H1 (cell line): ENCODE results near the gene MRPL11. TPM values are rescaled to one million over a fixed set of nuclear protein-coding genes. Genes with fewer than 3 reads are reported as not detected.

Experiments used
- ASH2L ChIP-seq: fragments of 200-600, 300-600 bp; sonication (generic); IDR thresholded peaks from one replicate; pipeline ENCODE4 v1.7.1; 2017; ENCODE audit warnings: low read length
- BCL11A ChIP-seq, 2 experiments: IDR thresholded peaks; one replicate each; pipeline ENCODE4 v1.6.1; 2011; ENCODE audit warnings: low read depth in 2 of 2, low read length in 2 of 2, mild to moderate bottlenecking in 2 of 2
- CEBPB ChIP-seq: IDR thresholded peaks from 2 replicates; pipeline ENCODE4 v1.6.1; 2012; ENCODE audit warnings: low read depth, low read length
- CTBP2 ChIP-seq: IDR thresholded peaks from 2 replicates; pipeline ENCODE4 v1.7.0; 2011; ENCODE audit warnings: borderline replicate concordance, mild to moderate bottlenecking, moderate library complexity, mixed read lengths, low read length; ENCODE audit not compliant: insufficient read depth, insufficient read length
- EGR1 ChIP-seq: IDR thresholded peaks from 2 replicates; pipeline ENCODE4 v1.6.1; 2011; ENCODE audit warnings: low read depth, low read length, borderline replicate concordance
- EP300 ChIP-seq, 2 experiments: IDR thresholded peaks; 1 replicate in 1 of 2; 2 replicates in 1 of 2; pipeline ENCODE4 v1.6.1; 2011 to 2012; ENCODE audit warnings: low read depth in 2 of 2, low read length in 2 of 2, mild to moderate bottlenecking in 2 of 2, borderline replicate concordance in 1 of 2, inconsistent platforms in 1 of 2, moderate library complexity in 1 of 2
- GTF2F1 ChIP-seq: IDR thresholded peaks from 2 replicates; pipeline ENCODE4 v1.6.1; 2012; ENCODE audit warnings: low read depth, low read length, improper control_type of control experiment, borderline replicate concordance
- HDAC6 ChIP-seq: IDR thresholded peaks from one replicate; pipeline ENCODE4 v1.7.1; 2012; ENCODE audit warnings: low read depth, mild to moderate bottlenecking, inconsistent platforms, low read length, moderate library complexity
- JUN ChIP-seq: IDR thresholded peaks from 2 replicates; pipeline ENCODE4 v1.6.1; 2011; ENCODE audit warnings: low read depth, mild to moderate bottlenecking, improper control_type of control experiment, low read length
- JUND ChIP-seq: IDR thresholded peaks from 2 replicates; pipeline ENCODE4 v1.6.1; 2011; ENCODE audit warnings: mild to moderate bottlenecking, improper control_type of control experiment, low read length
- KDM4A ChIP-seq: IDR thresholded peaks from one replicate; pipeline ENCODE4 v1.7.1; 2012; ENCODE audit warnings: low read depth, mild to moderate bottlenecking, moderate library complexity, low read length, inconsistent platforms; ENCODE audit not compliant: severe bottlenecking
- KDM5A ChIP-seq: fragments of 200-600 bp; IDR thresholded peaks from 2 replicates; pipeline ENCODE4 v1.7.1; 2012; ENCODE audit warnings: mild to moderate bottlenecking, low read length, inconsistent platforms, mixed read lengths
- MAFK ChIP-seq: IDR thresholded peaks from 2 replicates; pipeline ENCODE4 v1.6.1; 2012; ENCODE audit warnings: low read depth, mild to moderate bottlenecking, improper control_type of control experiment, low read length
- NANOG ChIP-seq: IDR thresholded peaks from 2 replicates; pipeline ENCODE4 v1.6.1; 2011; ENCODE audit warnings: low read length, low read depth, mild to moderate bottlenecking, inconsistent platforms; ENCODE audit not compliant: insufficient read depth, poor library complexity, severe bottlenecking
- PHF8 ChIP-seq: fragments of 200-600 bp; sonication (generic); conservative IDR thresholded peaks from 2 replicates; pipeline ENCODE4 v1.7.1; 2012; ENCODE audit warnings: low read depth, mild to moderate bottlenecking, inconsistent platforms, low read length, moderate library complexity
- POLR2A ChIP-seq, 2 experiments: IDR thresholded peaks; 1 replicate in 1 of 2; 2 replicates in 1 of 2; pipeline ENCODE4 v1.6.1; 2011; ENCODE audit warnings: low read depth in 2 of 2, low read length in 2 of 2, mild to moderate bottlenecking in 2 of 2; ENCODE audit errors: control extremely low read depth in 1 of 2
- RAD21 ChIP-seq, 2 experiments: IDR thresholded peaks in 1 of 2; conservative IDR thresholded peaks in 1 of 2; 2 replicates each; pipeline ENCODE4 v1.6.1; 2011; ENCODE audit warnings: low read depth in 2 of 2, low read length in 2 of 2, improper control_type of control experiment in 1 of 2, inconsistent platforms in 1 of 2, mild to moderate bottlenecking in 1 of 2, moderate library complexity in 1 of 2
- RFX5 ChIP-seq: IDR thresholded peaks from 2 replicates; pipeline ENCODE4 v1.6.1; 2011; ENCODE audit warnings: low read depth, low read length, improper control_type of control experiment, borderline replicate concordance
- RNF2 ChIP-seq: fragments of 200-900, 300-1000 bp; sonication (generic); IDR thresholded peaks from 2 replicates; pipeline ENCODE4 v1.7.1; 2016; ENCODE audit warnings: borderline replicate concordance, low read depth, mild to moderate bottlenecking, antibody characterized with exemption, low read length; ENCODE audit not compliant: poor library complexity, severe bottlenecking; ENCODE audit errors: missing control alignments
- SAP30 ChIP-seq: fragments of 300-600 bp; sonication (generic); IDR thresholded peaks from 2 replicates; pipeline ENCODE4 v1.7.1; 2012; ENCODE audit warnings: low read length, moderate library complexity, mild to moderate bottlenecking, inconsistent platforms; ENCODE audit not compliant: insufficient read depth, insufficient replicate concordance
- TAF1 ChIP-seq: IDR thresholded peaks from 2 replicates; pipeline ENCODE4 v1.6.1; 2011; ENCODE audit warnings: mild to moderate bottlenecking, low read depth, low read length
- TCF12 ChIP-seq: IDR thresholded peaks from 2 replicates; pipeline ENCODE4 v1.6.1; 2011; ENCODE audit warnings: low read depth, mild to moderate bottlenecking, low read length
- YY1 ChIP-seq: IDR thresholded peaks from 2 replicates; pipeline ENCODE4 v1.6.1; 2011; ENCODE audit warnings: low read depth, mild to moderate bottlenecking, low read length
- polyA plus RNA-seq, 7 experiments: library from polyadenylated mRNA; depleted of rRNA in 3 of 7; stranded (reverse) in 5 of 7; unstranded in 2 of 7; fragments of >200 nt in 5 of 7; fragments of 200-250 nt in 2 of 7; gene quantifications; 1 replicate in 5 of 7; 2 replicates in 1 of 7; 4 replicates in 1 of 7; pipeline versions ENCODE4 v1.2.1 to v1.2.3, GENCODE V29; 2011 to 2013; ENCODE audit warnings: missing spikeins in 2 of 7, mixed read lengths in 2 of 7
- total RNA-seq: library from RNA; stranded (reverse); fragmentation: NEBNext Ultra II Directional; extraction: Animal tissue kit (Norgen Biotek cat#: 25700); gene quantifications from 2 replicates; pipeline ENCODE4 v1.2.1, GENCODE V29; 2021

MRPL11 gene
- total and polyA plus RNA-seq, 2 of the 8 experiments (the other 6 are each of a cell fraction or from before 2014, with no cell fraction given): 105 to 141 TPM

GRCh38 chr11:66467034-66467659, 28.5 kb upstream of the MRPL11 start (continued):
- no peak for TF ChIP-seq RAD21 (IDR thresholded peaks at IDR 0.05 in 1 of 2, conservative IDR thresholded peaks at IDR 0.05 in 1 of 2; ENCODE audit: low read depth in 2 of 2, low read length in 2 of 2)
- no peak for TF ChIP-seq YY1
- TF ChIP-seq KDM4A: peak; percentile 83
- TF ChIP-seq SAP30: no peak
- no peak for TF ChIP-seq CEBPB
- no peak for TF ChIP-seq KDM5A
- TF ChIP-seq EP300 (IDR thresholded peaks at IDR 0.05; ENCODE audit: borderline replicate concordance in 1 of 2, low read depth in 2 of 2, low read length in 2 of 2): 0 out of 3 replicates have a peak, but pooled peaks of 1 of the 2 experiments have one; percentile 5
- TF ChIP-seq POLR2A (IDR thresholded peaks at IDR 0.05; ENCODE audit: control extremely low read depth in 1 of 2, low read depth in 2 of 2, low read length in 2 of 2): no peak; a peak in 1 of 3 replicates
- TF ChIP-seq MAFK: no peak
- no peak for TF ChIP-seq EGR1
- TF ChIP-seq TCF12: no peak
- TF ChIP-seq NANOG: no peak
- no peak for TF ChIP-seq HDAC6
- TF ChIP-seq PHF8: peak; percentile 44; the same call in 1 of the 2 replicates
- no peak for TF ChIP-seq ASH2L
- TF ChIP-seq CTBP2: no peak
- 0 out of 2 replicates have a peak, but pooled peaks have one; percentile 35 for TF ChIP-seq TAF1
- no peak for TF ChIP-seq RNF2
- TF ChIP-seq GTF2F1: no peak
- no peak for TF ChIP-seq BCL11A (IDR thresholded peaks at IDR 0.05; ENCODE audit: low read depth in 2 of 2, low read length in 2 of 2)
- TF ChIP-seq JUND: no peak
- no peak for TF ChIP-seq JUN
- TF ChIP-seq RFX5: no peak
